ENCODE data around the gene ZIC4.

Gene ZIC4

GRCh38 chr3:147422601-147423536 lies 16.5 kb upstream of the ZIC4 start:
- Histone ChIP-seq H3K27me3 (ENCODE audit: control insufficient read depth, insufficient read depth, low read length) (peaks cover 73% of the 10 kb centered on the region), H3K36me3 (ENCODE audit: control insufficient read depth, insufficient read depth, low read length) (no peaks in the 10 kb centered on the region), H3K9ac (ENCODE audit: low read length) (no peak overlapping the region), H3K9me3 (ENCODE audit: control insufficient read depth, low read length) (no peaks in the 10 kb centered on the region), H3K4me1 (ENCODE audit: control insufficient read depth, insufficient read depth, low read length) (no peaks in the 10 kb centered on the region), H3K4me3 (ENCODE audit: low read length) (no peak overlapping the region)

- Histone ChIP-seq H3K4me3 (ENCODE audit: low read length) (no peak overlapping the region), H3K4me1 (ENCODE audit: control insufficient read depth, insufficient read depth, low read length) (no peaks in the 10 kb centered on the region), H3K36me3 (ENCODE audit: control insufficient read depth, insufficient read depth, low read length) (no peaks in the 10 kb centered on the region), H3K27me3 (ENCODE audit: control insufficient read depth, insufficient read depth, low read length) (peaks cover 80% of the 10 kb centered on the region), H3K9me3 (ENCODE audit: control insufficient read depth, low read length) (no peaks in the 10 kb centered on the region), H3K9ac (ENCODE audit: low read length) (no peak overlapping the region)
These were observed 15.9 kb upstream of the ZIC4 start for GRCh38 chr3:147422196-147422595.

- Histone ChIP-seq H3K9ac (ENCODE audit: low read length) (no peak overlapping the region), H3K9me3 (ENCODE audit: control insufficient read depth, low read length) (no peaks in the 10 kb centered on the region), H3K36me3 (ENCODE audit: control insufficient read depth, insufficient read depth, low read length) (no peaks in the 10 kb centered on the region), H3K4me3 (ENCODE audit: low read length) (no peak overlapping the region), H3K4me1 (ENCODE audit: control insufficient read depth, insufficient read depth, low read length) (no peaks in the 10 kb centered on the region), H3K27me3 (ENCODE audit: control insufficient read depth, insufficient read depth, low read length) (peaks cover 80% of the 10 kb centered on the region)
These were observed 15.0 kb upstream of the ZIC4 start for GRCh38 chr3:147421184-147421912.

- H3K27me3 ChIP-seq (ENCODE audit: control insufficient read depth, insufficient read depth, low read length) = peaks cover 86% of the 10 kb centered on the region
- H3K9me3 ChIP-seq (ENCODE audit: control insufficient read depth, low read length) = no peaks in the 10 kb centered on the region
- no peak overlapping the region for H3K9ac ChIP-seq (ENCODE audit: low read length)
- H3K4me3 ChIP-seq (ENCODE audit: low read length) = no peak overlapping the region
- no peaks in the 10 kb centered on the region for H3K36me3 ChIP-seq (ENCODE audit: control insufficient read depth, insufficient read depth, low read length)
- H3K4me1 ChIP-seq (ENCODE audit: control insufficient read depth, insufficient read depth, low read length) = no peaks in the 10 kb centered on the region
These were observed 14.2 kb upstream of the ZIC4 start for GRCh38 chr3:147420353-147421183.

- H3K9me3 ChIP-seq (ENCODE audit: control insufficient read depth, low read length) = no peaks in the 10 kb centered on the region
- H3K9ac ChIP-seq (ENCODE audit: low read length) = no peak overlapping the region
- no peak overlapping the region for H3K4me3 ChIP-seq (ENCODE audit: low read length)
- H3K36me3 ChIP-seq (ENCODE audit: control insufficient read depth, insufficient read depth, low read length) = no peaks in the 10 kb centered on the region
- peaks cover 90% of the 10 kb centered on the region for H3K27me3 ChIP-seq (ENCODE audit: control insufficient read depth, insufficient read depth, low read length)
- H3K4me1 ChIP-seq (ENCODE audit: control insufficient read depth, insufficient read depth, low read length) = no peaks in the 10 kb centered on the region
These were observed 13.5 kb upstream of the ZIC4 start for GRCh38 chr3:147419781-147420224.

- H3K4me1 ChIP-seq (ENCODE audit: control insufficient read depth, insufficient read depth, low read length) = no peaks in the 10 kb centered on the region
- H3K27me3 ChIP-seq (ENCODE audit: control insufficient read depth, insufficient read depth, low read length) = peaks cover 90% of the 10 kb centered on the region
- H3K9ac ChIP-seq (ENCODE audit: low read length) = no peak overlapping the region
- no peaks in the 10 kb centered on the region for H3K9me3 ChIP-seq (ENCODE audit: control insufficient read depth, low read length)
- H3K36me3 ChIP-seq (ENCODE audit: control insufficient read depth, insufficient read depth, low read length) = no peaks in the 10 kb centered on the region
- H3K4me3 ChIP-seq (ENCODE audit: low read length) = no peak overlapping the region
These were observed 12.7 kb upstream of the ZIC4 start for GRCh38 chr3:147418808-147419701.

GRCh38 chr3:147418371-147418781 lies 12.0 kb upstream of the ZIC4 start:
- peaks cover 88% of the 10 kb centered on the region for H3K27me3 ChIP-seq (ENCODE audit: control insufficient read depth, insufficient read depth, low read length)

GRCh38 chr3:147417551-147418295 lies 11.4 kb upstream of the ZIC4 start:
- Histone ChIP-seq H3K36me3 (ENCODE audit: control insufficient read depth, insufficient read depth, low read length) (no peaks in the 10 kb centered on the region), H3K4me3 (ENCODE audit: low read length) (no peak overlapping the region), H3K9me3 (ENCODE audit: control insufficient read depth, low read length) (peaks cover 2% of the 10 kb centered on the region), H3K4me1 (ENCODE audit: control insufficient read depth, insufficient read depth, low read length) (peaks cover 7% of the 10 kb centered on the region), H3K27me3 (ENCODE audit: control insufficient read depth, insufficient read depth, low read length) (peaks cover 88% of the 10 kb centered on the region), H3K9ac (ENCODE audit: low read length) (no peak overlapping the region)

More at GRCh38 chr3:147418371-147418781, 12.0 kb upstream of the ZIC4 start:
- Histone ChIP-seq H3K4me3 (ENCODE audit: low read length) (no peak overlapping the region), H3K4me1 (ENCODE audit: control insufficient read depth, insufficient read depth, low read length) (peaks cover under 1% of the 10 kb centered on the region), H3K9me3 (ENCODE audit: control insufficient read depth, low read length) (no peaks in the 10 kb centered on the region), H3K9ac (ENCODE audit: low read length) (no peak overlapping the region), H3K36me3 (ENCODE audit: control insufficient read depth, insufficient read depth, low read length) (no peaks in the 10 kb centered on the region)

- Histone ChIP-seq H3K9ac (ENCODE audit: low read length) (no peak overlapping the region), H3K4me1 (ENCODE audit: control insufficient read depth, insufficient read depth, low read length) (peaks cover 9% of the 10 kb centered on the region), H3K4me3 (ENCODE audit: low read length) (no peak overlapping the region), H3K27me3 (ENCODE audit: control insufficient read depth, insufficient read depth, low read length) (peaks cover 88% of the 10 kb centered on the region), H3K36me3 (ENCODE audit: control insufficient read depth, insufficient read depth, low read length) (no peaks in the 10 kb centered on the region), H3K9me3 (ENCODE audit: control insufficient read depth, low read length) (peaks cover 6% of the 10 kb centered on the region)
These were observed 10.6 kb upstream of the ZIC4 start for GRCh38 chr3:147416931-147417330.

GRCh38 chr3:147415874-147416273 lies 9.5 kb upstream of the ZIC4 start:
- H3K4me3 ChIP-seq (ENCODE audit: low read length) = no peak overlapping the region
- no peak overlapping the region for H3K9ac ChIP-seq (ENCODE audit: low read length)
- H3K36me3 ChIP-seq (ENCODE audit: control insufficient read depth, insufficient read depth, low read length) = no peaks in the 10 kb centered on the region
- peaks cover 6% of the 10 kb centered on the region for H3K9me3 ChIP-seq (ENCODE audit: control insufficient read depth, low read length)
- H3K4me1 ChIP-seq (ENCODE audit: control insufficient read depth, insufficient read depth, low read length) = peaks cover 12% of the 10 kb centered on the region
- peaks cover 88% of the 10 kb centered on the region for H3K27me3 ChIP-seq (ENCODE audit: control insufficient read depth, insufficient read depth, low read length)
